Type B pancreatic cell (in vitro differentiated cells): ENCODE measurements around the gene NRXN2. TPM values are rescaled to one million over a fixed set of nuclear protein-coding genes. Genes with fewer than 3 reads are reported as not detected.

Source experiments
- DNase-seq: peaks from one replicate; pipeline ENCODE4 v3.0.0; 2021; ENCODE audit warnings: mixed read lengths; ENCODE audit not compliant: unreplicated experiment; ENCODE audit errors: extremely low spot score
- H3K27ac Mint-ChIP-seq: 2 replicates; pipeline ENCODE4 v1.8.0; 2021; ENCODE audit warnings: mild to moderate bottlenecking, mixed read lengths
- H3K27me3 Mint-ChIP-seq: 2 replicates; pipeline ENCODE4 v1.8.0; 2021; ENCODE audit warnings: mixed read lengths
- H3K36me3 Mint-ChIP-seq: 2 replicates; pipeline ENCODE4 v1.8.0; 2021; ENCODE audit warnings: mixed read lengths
- H3K4me1 Mint-ChIP-seq: one replicate; pipeline ENCODE4 v1.8.0; 2021; ENCODE audit warnings: mixed read lengths; ENCODE audit not compliant: unreplicated experiment
- H3K4me3 Mint-ChIP-seq: 2 replicates; pipeline ENCODE4 v1.8.0; 2021; ENCODE audit warnings: mild to moderate bottlenecking, mixed read lengths
- H3K9me3 Mint-ChIP-seq: 2 replicates; pipeline ENCODE4 v1.8.0; 2021; ENCODE audit warnings: mixed read lengths
- CTCF ChIP-seq: fragments of 200-600 bp; sonication (generic); conservative IDR thresholded peaks from 2 replicates; pipeline ENCODE4 v1.5.0; 2021; ENCODE audit warnings: antibody characterized with exemption, mild to moderate bottlenecking
- total RNA-seq: library from RNA; stranded (reverse); gene quantifications from 2 replicates; pipeline ENCODE4 v1.2.1, GENCODE V29; 2021; ENCODE audit warnings: low replicate concordance

NRXN2 gene
- total RNA-seq, 1 donor from 2014 or later = 22.1 TPM

GRCh38 chr11:64601605-64602465, 121.2 kb downstream of the NRXN2 start:
- no peak for DNase-seq
- Mint-ChIP-seq H3K36me3 (no peaks in the 10 kb centered on the region), H3K27me3 (no peaks in the 10 kb centered on the region), H3K4me3 (no peak overlapping the region), H3K9me3 (no peaks in the 10 kb centered on the region), H3K4me1 (no peaks in the 10 kb centered on the region), H3K27ac (no peak overlapping the region)
- no peak for TF ChIP-seq CTCF

GRCh38 chr11:64600281-64600992, 122.6 kb downstream of the NRXN2 start:
- no peak overlapping the region for H3K27ac Mint-ChIP-seq
- H3K9me3 Mint-ChIP-seq = no peaks in the 10 kb centered on the region
- H3K27me3 Mint-ChIP-seq = no peaks in the 10 kb centered on the region
- no peaks in the 10 kb centered on the region for H3K4me1 Mint-ChIP-seq
- TF ChIP-seq CTCF = no peak
- no peaks in the 10 kb centered on the region for H3K36me3 Mint-ChIP-seq
- no peak overlapping the region for H3K4me3 Mint-ChIP-seq
- DNase-seq = no peak

- no peak overlapping the region for H3K27ac Mint-ChIP-seq
- no peak overlapping the region for H3K4me3 Mint-ChIP-seq
These were observed 123.2 kb downstream of the NRXN2 start for GRCh38 chr11:64599698-64600211.

GRCh38 chr11:64598797-64599697, 124.0 kb downstream of the NRXN2 start:
- H3K9me3 Mint-ChIP-seq = no peaks in the 10 kb centered on the region
- no peaks in the 10 kb centered on the region for H3K27me3 Mint-ChIP-seq
- no peaks in the 10 kb centered on the region for H3K36me3 Mint-ChIP-seq
- H3K4me1 Mint-ChIP-seq = no peaks in the 10 kb centered on the region
- TF ChIP-seq CTCF = no peak
- no peak overlapping the region for H3K4me3 Mint-ChIP-seq
- no peak overlapping the region for H3K27ac Mint-ChIP-seq
- no peak for DNase-seq

More at GRCh38 chr11:64599698-64600211, 123.2 kb downstream of the NRXN2 start:
- H3K27me3 Mint-ChIP-seq = no peaks in the 10 kb centered on the region
- TF ChIP-seq CTCF = no peak
- H3K4me1 Mint-ChIP-seq = no peaks in the 10 kb centered on the region
- H3K9me3 Mint-ChIP-seq = no peaks in the 10 kb centered on the region
- no peak for DNase-seq
- H3K36me3 Mint-ChIP-seq = no peaks in the 10 kb centered on the region

- Mint-ChIP-seq H3K4me1 (no peaks in the 10 kb centered on the region), H3K36me3 (no peaks in the 10 kb centered on the region), H3K4me3 (no peak overlapping the region), H3K27me3 (no peaks in the 10 kb centered on the region), H3K9me3 (no peaks in the 10 kb centered on the region), H3K27ac (no peak overlapping the region)
- no peak for DNase-seq
- no peak for TF ChIP-seq CTCF
These were observed 124.7 kb downstream of the NRXN2 start for GRCh38 chr11:64598106-64598796.
